Endothelial cell of umbilical vein (primary cell): ENCODE measurements around the gene ABL1. TPM values are rescaled to one million over a fixed set of nuclear protein-coding genes. Genes with fewer than 3 reads are reported as not detected.

Experiments used
- BruUV-seq: library from RNA; stranded (reverse); fragments of 400-500 nt; replicated peaks from 2 replicates; lab custom pipeline; 2021; lab: Mats Ljungman, UMichigan
- CTCF ChIA-PET: fragments of 300-600, 350-600 bp; sonication (Branson Sonifier 250); formaldehyde crosslinking; loops from one replicate; lab custom pipeline; 2021; ENCODE audit warnings: antibody characterized with exemption, inconsistent platforms; lab: Charles Lee
- POLR2A ChIA-PET: fragments of 300-600, 350-600 bp; sonication (Branson Sonifier 250); formaldehyde crosslinking; loops from one replicate; lab custom pipeline; 2021; ENCODE audit warnings: antibody characterized with exemption, inconsistent platforms; lab: Charles Lee
- DNase-seq: peaks from one replicate; pipeline ENCODE4 v3.0.0-alpha.2; 2011; ENCODE audit warnings: low read depth, low spot score
- FAIRE-seq: peaks from 2 replicates; lab custom pipeline; 2011; peaks lifted over from hg19 to GRCh38; lab: Jason Lieb, UNC
- H2AFZ ChIP-seq: 2 replicates; pipeline ENCODE4 v1.6.0; 2012; ENCODE audit warnings: low read depth, low read length, control low read depth, inconsistent platforms
- H3K27ac ChIP-seq: 2 replicates; pipeline ENCODE4 v1.5.1; 2011; ENCODE audit warnings: low read depth, mild to moderate bottlenecking, control low read depth, low read length, moderate library complexity; ENCODE audit not compliant: insufficient read depth
- H3K27me3 ChIP-seq, 2 experiments: 2 replicates each; pipeline versions ENCODE4 v1.6.0 to v1.6.1; 2011; ENCODE audit warnings: low read length in 2 of 2, mixed read lengths in 1 of 2; ENCODE audit not compliant: control insufficient read depth in 2 of 2, insufficient read depth in 2 of 2
- H3K36me3 ChIP-seq, 2 experiments: 2 replicates in 1 of 2; 3 replicates in 1 of 2; pipeline ENCODE4 v1.5.1; 2011; ENCODE audit warnings: low read length in 2 of 2, mild to moderate bottlenecking in 1 of 2, moderate library complexity in 1 of 2; ENCODE audit not compliant: control insufficient read depth in 2 of 2, insufficient read depth in 2 of 2; ENCODE audit errors: extremely low read depth in 1 of 2
- H3K4me1 ChIP-seq: 3 replicates; pipeline ENCODE4 v1.5.1; 2011; ENCODE audit warnings: mild to moderate bottlenecking, low read length; ENCODE audit not compliant: control insufficient read depth, insufficient read depth; ENCODE audit errors: extremely low read depth
- H3K4me2 ChIP-seq: 2 replicates; pipeline ENCODE4 v1.6.1; 2011; ENCODE audit warnings: low read length, control low read depth, mixed read lengths; ENCODE audit not compliant: insufficient read depth
- H3K4me3 ChIP-seq, 3 experiments: fragments of 200-600 bp in 1 of 3; sonication (generic), shearing (Covaris generic) in 1 of 3; replicated peaks in 1 of 3; 2 replicates each; pipeline ENCODE4 v1.5.1; 2011 to 2016; ENCODE audit warnings: control low read depth in 3 of 3, low read length in 3 of 3, mild to moderate bottlenecking in 2 of 3, inconsistent platforms in 1 of 3, low read depth in 1 of 3, moderate library complexity in 1 of 3; ENCODE audit not compliant: insufficient read depth in 1 of 3
- H3K79me2 ChIP-seq: 2 replicates; pipeline ENCODE4 v1.6.0; 2012; ENCODE audit warnings: low read length, inconsistent platforms; ENCODE audit not compliant: control insufficient read depth, insufficient read depth
- H3K9ac ChIP-seq: replicated peaks from 2 replicates; pipeline ENCODE3; 2011; ENCODE audit warnings: low read length, control low read depth; ENCODE audit not compliant: insufficient read depth; ENCODE audit errors: extremely low read depth
- H3K9me1 ChIP-seq: replicated peaks from 3 replicates; pipeline ENCODE4 v1.6.0; 2011; ENCODE audit warnings: mild to moderate bottlenecking, low read length; ENCODE audit not compliant: control insufficient read depth, insufficient read depth; ENCODE audit errors: extremely low read depth
- H3K9me3 ChIP-seq: replicated peaks from 2 replicates; pipeline ENCODE4 v1.5.1; 2012; ENCODE audit warnings: low read length, inconsistent platforms; ENCODE audit not compliant: control insufficient read depth, insufficient read depth
- H4K20me1 ChIP-seq: replicated peaks from 2 replicates; pipeline ENCODE3; 2011; ENCODE audit warnings: mild to moderate bottlenecking, low read length; ENCODE audit not compliant: control insufficient read depth, insufficient read depth; ENCODE audit errors: extremely low read depth
- EZH2 ChIP-seq: IDR thresholded peaks from 2 replicates; pipeline ENCODE4 v1.6.1; 2012; ENCODE audit warnings: borderline replicate concordance, low read depth, mild to moderate bottlenecking, moderate library complexity, low read length, inconsistent platforms; ENCODE audit not compliant: severe bottlenecking
- FOS ChIP-seq: IDR thresholded peaks from 2 replicates; pipeline ENCODE4 v1.6.1; 2011; ENCODE audit warnings: mild to moderate bottlenecking, low read length, moderate library complexity, borderline replicate concordance; ENCODE audit not compliant: insufficient read depth
- GATA2 ChIP-seq: IDR thresholded peaks from 2 replicates; pipeline ENCODE4 v1.7.0; 2011; ENCODE audit warnings: low read depth, mild to moderate bottlenecking, moderate library complexity, mixed read lengths, low read length; ENCODE audit not compliant: insufficient read length, insufficient read depth
- JUN ChIP-seq: IDR thresholded peaks from 2 replicates; pipeline ENCODE4 v1.6.1; 2011; ENCODE audit warnings: borderline replicate concordance, low read depth; ENCODE audit not compliant: insufficient read length, insufficient read depth
- MYC ChIP-seq: IDR thresholded peaks from one replicate; pipeline ENCODE4 v1.6.1; 2011; ENCODE audit warnings: mild to moderate bottlenecking, low read depth, low read length
- POLR2A ChIP-seq: IDR thresholded peaks from 2 replicates; pipeline ENCODE4 v1.6.1; 2012; ENCODE audit warnings: low read depth, mild to moderate bottlenecking, control low read depth, low read length
- POLR2AphosphoS5 ChIP-seq: IDR thresholded peaks from 2 replicates; pipeline ENCODE4 v1.6.1; 2012; ENCODE audit warnings: low read depth, mild to moderate bottlenecking, control low read depth, low read length, moderate library complexity; ENCODE audit not compliant: insufficient read depth
- dilution Hi-C: fragments of 300-500 bp; cut with MboI; formaldehyde crosslinking; loops from one replicate; pipeline ENCODE4 v1.15.0; 2019; ENCODE audit warnings: low sequenced_read_pairs; ENCODE audit not compliant: extremely low pct_ligation_motif_present
- intact Hi-C: fragments of 100-400 bp; cut with micrococcal nuclease; formaldehyde crosslinking; loops from one replicate; pipeline ENCODE4 v1.10.0; 2022
- polyA plus RNA-seq, 4 experiments: library from polyadenylated mRNA; depleted of rRNA in 3 of 4; stranded (reverse) in 3 of 4; unstranded in 1 of 4; fragments of >200 nt; gene quantifications; 2 replicates each; pipeline versions ENCODE4 v1.2.1 to v1.2.3, GENCODE V29; 2011 to 2012; ENCODE audit warnings: missing spikeins in 1 of 4
- total RNA-seq: library from RNA; stranded (reverse); gene quantifications from 2 replicates; pipeline ENCODE4 v1.2.3, GENCODE V29; 2021
- TF ChIP-seq, protein P1 (sequence below): IDR thresholded peaks from 2 replicates; pipeline ENCODE4 v1.6.1; 2011; ENCODE audit not compliant: insufficient read depth, insufficient read length
- TF ChIP-seq, protein P2 (sequence below), 2 donors: IDR thresholded peaks; 1 replicate in 1 of 2; 2 replicates in 1 of 2; pipeline ENCODE4 v1.5.1; 2011; ENCODE audit warnings: low read length in 2 of 2, mild to moderate bottlenecking in 2 of 2, moderate library complexity in 2 of 2, control low read depth in 1 of 2, inconsistent platforms in 1 of 2, low read depth in 1 of 2; ENCODE audit not compliant: insufficient read depth in 1 of 2; ENCODE audit errors: extremely low read depth in 1 of 2

Gene ABL1
- total and polyA plus RNA-seq, 2 donors (not counting 3 experiments of a cell fraction or from before 2014, with no cell fraction given) = 32.1 to 87.1 TPM

DNA sequence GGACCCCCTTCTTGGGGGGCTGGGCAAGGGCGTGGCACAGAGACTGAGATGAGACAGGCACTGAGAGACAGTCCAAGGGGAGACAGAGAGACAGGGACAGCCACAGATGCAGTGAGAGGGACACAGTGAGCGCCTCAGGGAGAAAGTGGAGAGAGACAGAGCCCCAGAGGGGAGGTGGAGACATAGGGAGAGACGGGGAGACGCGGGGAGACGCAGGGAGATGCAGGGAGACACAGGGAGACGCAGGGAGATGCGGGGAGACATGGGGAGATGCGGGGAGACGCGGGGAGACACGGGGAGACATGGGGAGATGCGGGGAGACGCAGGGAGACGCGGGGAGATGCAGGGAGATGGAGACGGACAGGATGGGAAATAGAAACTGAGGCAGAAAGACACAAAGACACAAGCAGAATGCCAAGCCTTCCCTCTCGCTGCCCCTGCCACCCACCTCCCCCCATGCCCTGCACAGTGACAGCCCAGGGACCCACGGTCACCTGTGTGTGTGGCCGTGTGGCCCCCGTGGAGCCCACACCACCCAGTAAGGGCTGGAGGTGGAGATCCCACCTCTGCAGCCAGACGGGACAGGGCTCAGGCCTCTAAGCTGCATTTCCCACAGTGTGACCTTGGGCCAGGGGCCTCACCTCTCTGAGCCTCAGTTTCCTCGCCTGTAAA, 95.2 kb downstream of the ABL1 start:
- H3K36me3 ChIP-seq = no peaks in the 10 kb centered on the region
- ChIA-PET POLR2A (no interaction called here), CTCF (interaction anchor here (1.0 kb wide), 1 partner anchor 13 kb away, joined by 3 read pairs; no protein-coding TSS in a partner anchor)
- no peaks in the 10 kb centered on the region for H3K9me1 ChIP-seq
- DNase-seq (no peak), FAIRE-seq (no peak)
- intact Hi-C loops (no loop called here), dilution Hi-C loops (no loop called here)
- no peaks in the 10 kb centered on the region for H4K20me1 ChIP-seq
- H3K4me2 ChIP-seq = no peak overlapping the region
- H3K27me3 ChIP-seq = peaks cover 12 to 15% of the 10 kb centered on the region in 2 experiments
- H3K79me2 ChIP-seq = no peaks in the 10 kb centered on the region
- H3K9ac ChIP-seq = no peak overlapping the region
- no peaks in the 10 kb centered on the region for H3K9me3 ChIP-seq
- TF ChIP-seq, protein P1, sequence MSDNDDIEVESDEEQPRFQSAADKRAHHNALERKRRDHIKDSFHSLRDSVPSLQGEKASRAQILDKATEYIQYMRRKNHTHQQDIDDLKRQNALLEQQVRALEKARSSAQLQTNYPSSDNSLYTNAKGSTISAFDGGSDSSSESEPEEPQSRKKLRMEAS = no peak
- TF ChIP-seq POLR2AphosphoS5 = no peak
- TF ChIP-seq POLR2A = no peak
- no peak for TF ChIP-seq EZH2
- TF ChIP-seq MYC = no peak
- TF ChIP-seq GATA2 = no peak
- peaks cover 7% of the 10 kb centered on the region for H3K4me1 ChIP-seq
- no peak overlapping the region for H2AFZ ChIP-seq
- BruUV-seq = no TSS peak
- H3K4me3 ChIP-seq = no peak overlapping the region
- no peak overlapping the region for H3K27ac ChIP-seq

DNA sequence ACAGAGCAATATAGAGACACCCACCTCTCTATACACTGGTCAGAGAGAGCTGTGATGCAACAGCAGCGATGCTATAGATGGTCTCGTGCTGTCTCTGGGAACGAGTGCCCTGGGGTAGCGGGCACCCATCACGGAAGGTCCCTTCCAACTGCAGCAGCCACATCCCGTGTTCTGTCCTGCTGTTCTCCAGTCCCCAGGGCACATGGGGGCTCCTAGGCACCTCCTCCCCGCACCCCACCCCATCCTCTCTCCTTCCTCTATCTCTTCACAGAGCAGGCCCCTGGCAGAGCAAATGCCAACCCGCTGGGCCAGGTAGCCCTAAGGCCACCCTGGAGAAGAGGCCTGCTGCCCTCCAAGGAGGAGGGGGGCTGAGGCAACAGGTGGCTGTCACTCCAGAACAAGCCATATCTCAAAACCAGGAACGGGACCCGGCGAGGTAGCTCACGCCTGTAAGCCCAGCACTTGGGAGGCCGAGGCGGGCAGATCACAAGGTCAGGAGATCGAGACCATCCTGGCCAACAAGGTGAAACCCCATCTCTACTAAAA, 95.8 kb downstream of the ABL1 start:
- CTCF ChIA-PET = no interaction called here
- H3K4me3 ChIP-seq = no peak overlapping the region
- intact Hi-C loops = no loop called here
- H4K20me1 ChIP-seq = no peaks in the 10 kb centered on the region
- dilution Hi-C loops = no loop called here
- no peaks in the 10 kb centered on the region for H3K9me1 ChIP-seq
- POLR2A ChIA-PET = no interaction called here
- peaks cover 7% of the 10 kb centered on the region for H3K4me1 ChIP-seq
- no peaks in the 10 kb centered on the region for H3K36me3 ChIP-seq
- no peak for FAIRE-seq
- no peak overlapping the region for H3K4me2 ChIP-seq
- no peak overlapping the region for H2AFZ ChIP-seq
- H3K9ac ChIP-seq = no peak overlapping the region
- TF ChIP-seq, protein P2, sequence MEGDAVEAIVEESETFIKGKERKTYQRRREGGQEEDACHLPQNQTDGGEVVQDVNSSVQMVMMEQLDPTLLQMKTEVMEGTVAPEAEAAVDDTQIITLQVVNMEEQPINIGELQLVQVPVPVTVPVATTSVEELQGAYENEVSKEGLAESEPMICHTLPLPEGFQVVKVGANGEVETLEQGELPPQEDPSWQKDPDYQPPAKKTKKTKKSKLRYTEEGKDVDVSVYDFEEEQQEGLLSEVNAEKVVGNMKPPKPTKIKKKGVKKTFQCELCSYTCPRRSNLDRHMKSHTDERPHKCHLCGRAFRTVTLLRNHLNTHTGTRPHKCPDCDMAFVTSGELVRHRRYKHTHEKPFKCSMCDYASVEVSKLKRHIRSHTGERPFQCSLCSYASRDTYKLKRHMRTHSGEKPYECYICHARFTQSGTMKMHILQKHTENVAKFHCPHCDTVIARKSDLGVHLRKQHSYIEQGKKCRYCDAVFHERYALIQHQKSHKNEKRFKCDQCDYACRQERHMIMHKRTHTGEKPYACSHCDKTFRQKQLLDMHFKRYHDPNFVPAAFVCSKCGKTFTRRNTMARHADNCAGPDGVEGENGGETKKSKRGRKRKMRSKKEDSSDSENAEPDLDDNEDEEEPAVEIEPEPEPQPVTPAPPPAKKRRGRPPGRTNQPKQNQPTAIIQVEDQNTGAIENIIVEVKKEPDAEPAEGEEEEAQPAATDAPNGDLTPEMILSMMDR (IDR thresholded peaks at IDR 0.05; ENCODE audit: extremely low read depth in 1 of 2, insufficient read depth in 1 of 2, low read depth in 1 of 2, low read length in 2 of 2) = no peak
- TF ChIP-seq EZH2 (no peak), JUN (no peak), MYC (no peak), GATA2 (no peak), FOS (no peak), POLR2AphosphoS5 (no peak), POLR2A (no peak)
- TF ChIP-seq, protein P1 = no peak
- H3K9me3 ChIP-seq = no peaks in the 10 kb centered on the region
- no TSS peak for BruUV-seq
- no peaks in the 10 kb centered on the region for H3K79me2 ChIP-seq
- H3K27me3 ChIP-seq = peaks cover 12 to 16% of the 10 kb centered on the region in 2 experiments
- no peak overlapping the region for H3K27ac ChIP-seq
- DNase-seq = no peak
